Panc1 (cell line): Measurements from ENCODE around the gene TAGLN2. TPM values are rescaled to one million over a fixed set of nuclear protein-coding genes. Genes with fewer than 3 reads are reported as not detected.

Experiments used
- ATAC-seq: fragments of 200-7000 bp; cut with Tn5 transposase; 2 replicates; pipeline ENCODE4 v1.9.1; 2020; ENCODE audit warnings: mild to moderate bottlenecking, moderate library complexity
- BruUV-seq: library from RNA; stranded (reverse); fragments of 400-500 nt; replicated peaks from 2 replicates; lab custom pipeline; 2021; lab: Mats Ljungman, UMichigan
- CTCF ChIA-PET: fragments of 300-600 bp; sonication (Branson Sonifier 250); formaldehyde crosslinking; loops from one replicate; lab custom pipeline; 2022; ENCODE audit warnings: antibody characterized with exemption; lab: Charles Lee
- POLR2A ChIA-PET: fragments of 300-600 bp; sonication (Branson Sonifier 250); formaldehyde crosslinking; loops from one replicate; lab custom pipeline; 2022; ENCODE audit warnings: antibody characterized with exemption; lab: Charles Lee
- DNase-seq: peaks from one replicate; pipeline ENCODE4 v3.0.0-alpha.2; 2010; ENCODE audit warnings: low read depth, low spot score
- H3K27ac ChIP-seq: 2 replicates; pipeline ENCODE4 v1.5.1; 2011; ENCODE audit warnings: mild to moderate bottlenecking, low read length, inconsistent platforms
- H3K27me3 ChIP-seq: fragments of 200-500 bp; sonication (Bioruptor generic); 2 replicates; pipeline ENCODE4 v1.6.0; 2014; ENCODE audit warnings: low read length, inconsistent platforms; ENCODE audit not compliant: control insufficient read depth, insufficient read depth
- H3K36me3 ChIP-seq: fragments of 200-500 bp; sonication (Bioruptor generic); 2 replicates; pipeline ENCODE4 v1.5.1; 2014; ENCODE audit warnings: inconsistent platforms, mild to moderate bottlenecking, low read length, moderate library complexity; ENCODE audit not compliant: control insufficient read depth, insufficient read depth
- H3K4me1 ChIP-seq: 2 replicates; pipeline ENCODE4 v1.5.1; 2011; ENCODE audit warnings: inconsistent platforms, mild to moderate bottlenecking, low read length, moderate library complexity; ENCODE audit not compliant: control insufficient read depth, insufficient read depth
- H3K4me3 ChIP-seq, 2 experiments: 2 replicates each; pipeline ENCODE4 v1.5.1; 2011 to 2012; ENCODE audit warnings: low read depth in 2 of 2, low read length in 2 of 2, mild to moderate bottlenecking in 2 of 2, inconsistent platforms in 1 of 2, moderate library complexity in 1 of 2
- H3K9me3 ChIP-seq: fragments of 200-500 bp; sonication (Bioruptor generic); 2 replicates; pipeline ENCODE4 v1.5.1; 2014; ENCODE audit warnings: low read depth, mild to moderate bottlenecking, inconsistent platforms, low read length, moderate library complexity; ENCODE audit not compliant: control insufficient read depth, insufficient read depth
- POLR2AphosphoS5 ChIP-seq: IDR thresholded peaks from 2 replicates; pipeline ENCODE4 v1.6.1; 2012; ENCODE audit warnings: mild to moderate bottlenecking, low read depth, low read length, moderate library complexity
- SIN3A ChIP-seq: IDR thresholded peaks from 2 replicates; pipeline ENCODE4 v1.6.1; 2012; ENCODE audit warnings: low read depth, mild to moderate bottlenecking, low read length, moderate library complexity, borderline replicate concordance; ENCODE audit not compliant: insufficient read depth
- TCF7L2 ChIP-seq: IDR thresholded peaks from 2 replicates; pipeline ENCODE4 v1.6.1; 2011; ENCODE audit warnings: mild to moderate bottlenecking, low read depth, low read length, inconsistent platforms
- in situ Hi-C: cut with HindIII; loops from 2 replicates; pipeline ENCODE4 v1.10.0; 2016; ENCODE audit warnings: low sequenced_read_pairs, low pct_unique_long_range_greater_than_20kb
- intact Hi-C: fragments of 100-400 bp; cut with micrococcal nuclease; formaldehyde crosslinking; loops from one replicate; pipeline ENCODE4 v1.10.0; 2022; ENCODE audit not compliant: unreplicated experiment
- total RNA-seq: library from RNA; stranded (reverse); gene quantifications from one replicate; pipeline ENCODE4 v1.2.1, GENCODE V29; 2021; ENCODE audit not compliant: unreplicated experiment
- TF ChIP-seq, protein P1 (sequence below): fragments of 450-650 bp; IDR thresholded peaks from 2 replicates; pipeline ENCODE4 v1.5.1; 2017; ENCODE audit warnings: mild to moderate bottlenecking
- TF ChIP-seq, protein P2 (sequence below), 2 experiments: IDR thresholded peaks; 2 replicates each; pipeline ENCODE4 v1.6.1; 2011 to 2012; ENCODE audit warnings: low read depth in 2 of 2, control low read depth in 1 of 2, low read length in 1 of 2, mild to moderate bottlenecking in 1 of 2, moderate library complexity in 1 of 2; ENCODE audit not compliant: insufficient read depth in 1 of 2

TAGLN2 gene
- total RNA-seq, 1 experiment from 2014 or later: 474 TPM

DNA sequence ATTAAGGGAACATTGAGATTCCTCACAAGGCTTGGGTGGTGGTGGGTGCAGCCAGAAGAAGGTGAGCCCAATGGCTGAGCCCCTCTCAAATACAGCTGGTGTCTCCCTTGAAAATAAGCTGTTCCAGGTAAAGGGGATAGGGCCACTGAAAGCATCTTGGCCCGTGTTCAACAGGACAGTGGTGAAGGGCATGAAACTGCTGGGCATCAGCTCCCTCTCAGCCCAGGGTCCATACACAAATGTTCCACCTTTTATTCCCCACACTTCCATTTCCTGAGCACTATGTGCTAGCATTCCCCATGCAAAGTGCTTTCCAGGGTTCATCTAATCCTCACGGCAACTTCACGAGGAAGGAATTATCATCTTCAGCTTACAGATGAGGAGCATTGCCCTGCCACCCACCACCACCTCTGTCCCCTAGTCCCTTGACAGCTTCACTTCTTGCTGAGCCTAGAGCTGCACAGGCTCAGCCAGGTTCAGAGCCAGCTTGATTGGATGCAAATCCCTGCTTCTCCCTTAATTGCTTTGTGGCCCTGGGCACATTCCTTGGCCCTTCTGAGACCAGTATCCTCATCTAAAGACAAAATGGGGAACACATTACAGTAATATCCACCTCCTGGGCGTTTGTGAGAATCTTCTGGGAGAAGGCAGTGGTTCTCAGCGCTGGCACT, 9.6 kb downstream of the TAGLN2 start:
- ChIA-PET POLR2A (interaction anchor here (0.7 to 1.1 kb wide), 2 partner anchors 8 to 1926 kb away, joined by 3 to 4 read pairs; no protein-coding TSS in a partner anchor), CTCF (interaction anchor here (0.6 kb wide), 1 partner anchor 91 kb away, joined by 3 read pairs; no protein-coding TSS in a partner anchor)
- no peaks in the 10 kb centered on the region for H3K27me3 ChIP-seq
- DNase-seq (no peak), ATAC-seq (peak; percentile 41)
- in situ Hi-C loops: no loop called here
- H3K27ac ChIP-seq: peak overlapping the region; percentile 71
- BruUV-seq: no TSS peak
- no peaks in the 10 kb centered on the region for H3K9me3 ChIP-seq
- TF ChIP-seq POLR2AphosphoS5 (no peak), TCF7L2 (no peak), SIN3A (no peak)
- TF ChIP-seq, protein P1, sequence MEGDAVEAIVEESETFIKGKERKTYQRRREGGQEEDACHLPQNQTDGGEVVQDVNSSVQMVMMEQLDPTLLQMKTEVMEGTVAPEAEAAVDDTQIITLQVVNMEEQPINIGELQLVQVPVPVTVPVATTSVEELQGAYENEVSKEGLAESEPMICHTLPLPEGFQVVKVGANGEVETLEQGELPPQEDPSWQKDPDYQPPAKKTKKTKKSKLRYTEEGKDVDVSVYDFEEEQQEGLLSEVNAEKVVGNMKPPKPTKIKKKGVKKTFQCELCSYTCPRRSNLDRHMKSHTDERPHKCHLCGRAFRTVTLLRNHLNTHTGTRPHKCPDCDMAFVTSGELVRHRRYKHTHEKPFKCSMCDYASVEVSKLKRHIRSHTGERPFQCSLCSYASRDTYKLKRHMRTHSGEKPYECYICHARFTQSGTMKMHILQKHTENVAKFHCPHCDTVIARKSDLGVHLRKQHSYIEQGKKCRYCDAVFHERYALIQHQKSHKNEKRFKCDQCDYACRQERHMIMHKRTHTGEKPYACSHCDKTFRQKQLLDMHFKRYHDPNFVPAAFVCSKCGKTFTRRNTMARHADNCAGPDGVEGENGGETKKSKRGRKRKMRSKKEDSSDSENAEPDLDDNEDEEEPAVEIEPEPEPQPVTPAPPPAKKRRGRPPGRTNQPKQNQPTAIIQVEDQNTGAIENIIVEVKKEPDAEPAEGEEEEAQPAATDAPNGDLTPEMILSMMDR: no peak
- TF ChIP-seq, protein P2, sequence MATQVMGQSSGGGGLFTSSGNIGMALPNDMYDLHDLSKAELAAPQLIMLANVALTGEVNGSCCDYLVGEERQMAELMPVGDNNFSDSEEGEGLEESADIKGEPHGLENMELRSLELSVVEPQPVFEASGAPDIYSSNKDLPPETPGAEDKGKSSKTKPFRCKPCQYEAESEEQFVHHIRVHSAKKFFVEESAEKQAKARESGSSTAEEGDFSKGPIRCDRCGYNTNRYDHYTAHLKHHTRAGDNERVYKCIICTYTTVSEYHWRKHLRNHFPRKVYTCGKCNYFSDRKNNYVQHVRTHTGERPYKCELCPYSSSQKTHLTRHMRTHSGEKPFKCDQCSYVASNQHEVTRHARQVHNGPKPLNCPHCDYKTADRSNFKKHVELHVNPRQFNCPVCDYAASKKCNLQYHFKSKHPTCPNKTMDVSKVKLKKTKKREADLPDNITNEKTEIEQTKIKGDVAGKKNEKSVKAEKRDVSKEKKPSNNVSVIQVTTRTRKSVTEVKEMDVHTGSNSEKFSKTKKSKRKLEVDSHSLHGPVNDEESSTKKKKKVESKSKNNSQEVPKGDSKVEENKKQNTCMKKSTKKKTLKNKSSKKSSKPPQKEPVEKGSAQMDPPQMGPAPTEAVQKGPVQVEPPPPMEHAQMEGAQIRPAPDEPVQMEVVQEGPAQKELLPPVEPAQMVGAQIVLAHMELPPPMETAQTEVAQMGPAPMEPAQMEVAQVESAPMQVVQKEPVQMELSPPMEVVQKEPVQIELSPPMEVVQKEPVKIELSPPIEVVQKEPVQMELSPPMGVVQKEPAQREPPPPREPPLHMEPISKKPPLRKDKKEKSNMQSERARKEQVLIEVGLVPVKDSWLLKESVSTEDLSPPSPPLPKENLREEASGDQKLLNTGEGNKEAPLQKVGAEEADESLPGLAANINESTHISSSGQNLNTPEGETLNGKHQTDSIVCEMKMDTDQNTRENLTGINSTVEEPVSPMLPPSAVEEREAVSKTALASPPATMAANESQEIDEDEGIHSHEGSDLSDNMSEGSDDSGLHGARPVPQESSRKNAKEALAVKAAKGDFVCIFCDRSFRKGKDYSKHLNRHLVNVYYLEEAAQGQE (IDR thresholded peaks at IDR 0.05; ENCODE audit: insufficient read depth in 1 of 2, low read depth in 2 of 2, low read length in 1 of 2): no peak
- intact Hi-C loops: no loop called here
- peaks cover 66% of the 10 kb centered on the region for H3K4me1 ChIP-seq
- no peak overlapping the region for H3K4me3 ChIP-seq
- H3K36me3 ChIP-seq: 0 out of 2 replicates have a peak, but pooled peaks cover 5% of the 10 kb centered on the region

DNA sequence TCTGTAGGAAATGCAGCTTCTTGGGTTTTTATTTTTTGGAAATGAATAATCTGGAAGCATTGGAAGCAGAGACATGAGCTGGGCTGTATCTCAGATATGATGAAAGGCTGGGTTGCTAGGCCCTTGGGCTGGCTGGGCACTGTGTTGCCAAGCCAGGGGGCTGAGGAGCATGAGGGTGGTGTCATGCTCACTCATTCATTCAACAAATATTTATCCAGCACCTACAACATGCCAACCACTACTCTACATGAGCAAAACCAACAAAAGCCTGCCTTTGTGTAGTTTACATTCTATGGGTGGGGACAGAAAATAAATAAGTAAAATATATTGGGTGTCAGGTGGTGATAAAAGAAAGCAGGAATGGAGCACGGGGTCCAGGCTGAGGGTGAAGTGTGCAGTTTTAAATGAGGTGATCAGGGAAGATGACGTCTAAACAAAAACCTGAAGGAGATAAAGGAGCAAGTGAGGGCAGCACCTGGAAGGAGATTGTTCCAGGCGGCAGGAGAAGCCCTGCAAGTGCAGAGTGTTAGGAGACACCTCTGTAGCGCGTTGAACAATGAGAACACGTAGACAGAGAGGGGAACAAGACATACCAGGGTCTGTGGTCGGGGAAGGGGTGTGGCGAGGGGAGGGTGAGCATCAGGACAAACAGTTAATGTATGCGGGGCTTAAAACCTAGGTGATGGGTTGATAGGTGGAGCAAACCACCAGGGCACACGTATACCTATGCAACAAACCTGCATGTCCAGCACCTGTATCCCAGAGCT, 10.9 kb downstream of the TAGLN2 start:
- in situ Hi-C loops: no loop called here
- DNase-seq: no peak
- no TSS peak for BruUV-seq
- Histone ChIP-seq H3K27ac (peak overlapping the region; percentile 55), H3K27me3 (no peaks in the 10 kb centered on the region), H3K4me3 (no peak overlapping the region), H3K9me3 (no peaks in the 10 kb centered on the region), H3K36me3 (0 out of 2 replicates have a peak, but pooled peaks cover 2% of the 10 kb centered on the region), H3K4me1 (peaks cover 59% of the 10 kb centered on the region)
- intact Hi-C loops: no loop called here
- ChIA-PET POLR2A (interaction anchor here (0.6 to 0.7 kb wide), 2 partner anchors 39 to 1928 kb away, joined by 3 to 4 read pairs; no protein-coding TSS in a partner anchor), CTCF (no interaction called here)
- TF ChIP-seq, protein P2 (IDR thresholded peaks at IDR 0.05; ENCODE audit: insufficient read depth in 1 of 2, low read depth in 2 of 2, low read length in 1 of 2): no peak
- no peak for TF ChIP-seq SIN3A
- no peak for TF ChIP-seq TCF7L2
- no peak for TF ChIP-seq POLR2AphosphoS5
- TF ChIP-seq, protein P1: no peak
- ATAC-seq: no peak
